ENCODE data around the gene TSPAN19.

The TSPAN19 gene

DNA sequence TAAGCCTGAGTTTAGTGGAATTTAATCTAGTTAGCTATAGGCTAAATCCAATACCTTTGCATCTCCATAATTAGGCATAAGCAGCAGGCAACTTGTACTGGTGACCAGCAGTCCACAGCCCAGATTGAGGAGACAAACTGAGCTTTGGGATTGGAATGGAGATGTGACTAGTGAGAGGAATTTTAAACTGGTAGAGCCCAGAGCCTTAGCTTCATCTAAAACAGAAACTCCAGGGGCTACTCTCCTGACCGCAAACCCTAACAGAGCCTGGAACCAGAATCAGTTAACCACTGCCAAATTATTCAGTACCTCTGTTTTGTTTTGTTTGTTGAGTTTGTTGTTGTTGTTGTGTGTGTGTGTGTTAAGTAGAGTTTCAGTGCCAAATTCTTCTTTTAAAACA, 53.2 kb downstream of the TSPAN19 start:
- Mint-ChIP-seq H3K27me3 (ENCODE audit: low read depth) (no peaks in the 10 kb centered on the region), H3K4me3 (no peak overlapping the region), H3K27ac (no peak overlapping the region), H3K9me3 (no peaks in the 10 kb centered on the region), H3K4me1 (ENCODE audit: low read depth) (no peaks in the 10 kb centered on the region), H3K36me3 (ENCODE audit: low read depth) (no peaks in the 10 kb centered on the region)

GRCh38 chr12:84978921-84979320, 57.2 kb downstream of the TSPAN19 start:
- Mint-ChIP-seq H3K4me3 (no peak overlapping the region), H3K27ac (no peak overlapping the region), H3K36me3 (ENCODE audit: low read depth) (no peaks in the 10 kb centered on the region), H3K9me3 (no peaks in the 10 kb centered on the region), H3K4me1 (ENCODE audit: low read depth) (no peaks in the 10 kb centered on the region), H3K27me3 (ENCODE audit: low read depth) (no peaks in the 10 kb centered on the region)

DNA sequence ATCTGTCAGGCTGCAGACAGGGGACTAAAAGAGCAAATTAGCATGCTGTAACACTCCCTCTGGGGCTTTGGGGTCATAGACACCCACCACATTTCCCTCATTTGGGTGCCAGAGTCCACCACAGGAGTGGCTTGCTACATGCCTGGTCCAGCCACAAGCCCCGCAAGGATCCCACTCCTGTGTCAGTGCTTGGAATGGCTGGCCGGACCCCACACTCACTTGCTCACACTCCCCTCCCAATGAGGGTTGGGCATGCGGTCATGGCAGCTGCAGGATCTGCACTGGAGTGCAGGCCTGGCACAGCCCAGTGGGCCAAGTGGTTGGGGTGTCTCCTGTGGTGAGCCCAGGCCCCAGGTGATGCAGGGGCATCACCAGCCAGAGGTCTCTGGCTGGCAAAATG, 59.9 kb downstream of the TSPAN19 start:
- H3K9me3 Mint-ChIP-seq = no peaks in the 10 kb centered on the region
- H3K27ac Mint-ChIP-seq = no peak overlapping the region
- no peaks in the 10 kb centered on the region for H3K36me3 Mint-ChIP-seq (ENCODE audit: low read depth)
- H3K27me3 Mint-ChIP-seq (ENCODE audit: low read depth) = no peaks in the 10 kb centered on the region
- no peak overlapping the region for H3K4me3 Mint-ChIP-seq
- no peaks in the 10 kb centered on the region for H3K4me1 Mint-ChIP-seq (ENCODE audit: low read depth)

DNA sequence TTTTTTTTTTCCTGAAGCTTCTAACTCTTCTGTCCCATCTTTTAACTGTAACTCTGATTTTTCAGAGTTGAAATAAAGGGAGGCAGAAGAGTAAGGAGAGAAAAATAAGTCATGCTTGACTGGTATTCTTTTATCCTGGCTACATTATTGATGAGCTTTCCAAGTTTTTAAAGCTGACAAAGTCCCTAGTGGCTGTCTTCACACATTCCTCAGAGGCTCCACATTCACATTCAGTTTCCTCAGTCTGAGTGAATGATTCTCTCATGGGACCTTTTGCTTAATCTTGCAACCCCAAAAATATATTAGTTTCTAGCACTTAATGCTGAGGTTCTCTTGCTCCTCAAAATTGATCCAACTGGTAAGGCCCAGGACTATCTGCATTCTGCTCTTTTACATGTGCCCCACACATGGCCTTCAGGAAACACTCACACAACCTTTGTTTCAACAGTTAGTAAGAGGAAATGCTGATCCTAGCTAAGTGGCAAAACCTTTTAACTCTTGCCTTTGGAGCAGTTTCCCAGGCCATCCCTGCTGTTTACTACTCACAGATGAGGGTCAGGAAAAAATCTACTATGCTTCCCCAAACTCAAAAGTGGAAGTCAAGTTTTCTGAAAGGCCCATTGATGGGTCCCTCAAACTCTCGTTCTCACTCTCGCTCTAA, 61.8 kb downstream of the TSPAN19 start:
- Mint-ChIP-seq H3K4me3 (no peak overlapping the region), H3K27me3 (ENCODE audit: low read depth) (no peaks in the 10 kb centered on the region), H3K27ac (no peak overlapping the region), H3K9me3 (no peaks in the 10 kb centered on the region), H3K36me3 (ENCODE audit: low read depth) (no peaks in the 10 kb centered on the region), H3K4me1 (ENCODE audit: low read depth) (no peaks in the 10 kb centered on the region)

- no peak overlapping the region for H3K27ac Mint-ChIP-seq
- no peaks in the 10 kb centered on the region for H3K36me3 Mint-ChIP-seq (ENCODE audit: low read depth)
- no peaks in the 10 kb centered on the region for H3K9me3 Mint-ChIP-seq
- no peaks in the 10 kb centered on the region for H3K27me3 Mint-ChIP-seq (ENCODE audit: low read depth)
- no peaks in the 10 kb centered on the region for H3K4me1 Mint-ChIP-seq (ENCODE audit: low read depth)
- H3K4me3 Mint-ChIP-seq = no peak overlapping the region
Measured at GRCh38 chr12:84973026-84973425, 63.1 kb downstream of the TSPAN19 start.

DNA sequence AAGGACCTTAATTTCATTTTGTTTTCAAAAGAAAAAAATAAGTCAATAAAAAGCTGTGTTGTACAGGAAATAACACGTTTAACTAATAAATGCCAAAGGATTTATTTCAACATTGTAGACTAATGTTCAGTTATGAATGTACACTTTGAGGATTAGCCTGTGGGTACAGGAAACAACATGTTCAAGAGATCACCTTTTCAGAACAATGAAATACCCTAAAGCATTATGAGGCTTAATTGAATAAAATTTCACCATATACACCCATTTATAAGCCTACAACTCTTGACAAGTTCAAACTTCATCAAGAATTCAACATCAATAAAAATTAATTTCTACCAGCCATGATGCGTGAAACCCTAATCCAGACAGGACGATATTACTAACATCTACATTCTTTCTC, 66.9 kb downstream of the TSPAN19 start:
- Mint-ChIP-seq H3K36me3 (ENCODE audit: low read depth) (no peaks in the 10 kb centered on the region), H3K9me3 (no peaks in the 10 kb centered on the region), H3K27ac (no peak overlapping the region), H3K4me3 (no peak overlapping the region), H3K27me3 (ENCODE audit: low read depth) (no peaks in the 10 kb centered on the region), H3K4me1 (ENCODE audit: low read depth) (no peaks in the 10 kb centered on the region)
